GM23338 (cell line): Measurements from ENCODE around the gene KCNIP3.

ENCODE experiments used
- EZH2 ChIP-seq: fragments of 200-600 bp; sonication (generic); IDR thresholded peaks from one replicate; pipeline ENCODE4 v1.8.0; 2017; ENCODE audit warnings: antibody characterized with exemption, mild to moderate bottlenecking, low read depth; ENCODE audit not compliant: unreplicated experiment
- STAT1 ChIP-seq: IDR thresholded peaks from one replicate; pipeline ENCODE4 v1.6.1; 2016; ENCODE audit warnings: antibody characterized with exemption; ENCODE audit not compliant: unreplicated experiment

- TF ChIP-seq STAT1 (no peak), EZH2 (no peak)
These were observed 34.5 kb downstream of the KCNIP3 start for GRCh38 chr2:95331606-95332005.
